Measurements from ENCODE around the gene STING1. TPM values are rescaled to one million over a fixed set of nuclear protein-coding genes. Genes with fewer than 3 reads are reported as not detected.
"Not testable (repeated sequence)": the region's sequence is repeated elsewhere in the genome, so short reads cannot be mapped to it uniquely, and the experiment has no call there.

The STING1 gene
- total and polyA plus RNA-seq, 2 experiments from 2014 or later, result 7.7 to 17.0 TPM

DNA sequence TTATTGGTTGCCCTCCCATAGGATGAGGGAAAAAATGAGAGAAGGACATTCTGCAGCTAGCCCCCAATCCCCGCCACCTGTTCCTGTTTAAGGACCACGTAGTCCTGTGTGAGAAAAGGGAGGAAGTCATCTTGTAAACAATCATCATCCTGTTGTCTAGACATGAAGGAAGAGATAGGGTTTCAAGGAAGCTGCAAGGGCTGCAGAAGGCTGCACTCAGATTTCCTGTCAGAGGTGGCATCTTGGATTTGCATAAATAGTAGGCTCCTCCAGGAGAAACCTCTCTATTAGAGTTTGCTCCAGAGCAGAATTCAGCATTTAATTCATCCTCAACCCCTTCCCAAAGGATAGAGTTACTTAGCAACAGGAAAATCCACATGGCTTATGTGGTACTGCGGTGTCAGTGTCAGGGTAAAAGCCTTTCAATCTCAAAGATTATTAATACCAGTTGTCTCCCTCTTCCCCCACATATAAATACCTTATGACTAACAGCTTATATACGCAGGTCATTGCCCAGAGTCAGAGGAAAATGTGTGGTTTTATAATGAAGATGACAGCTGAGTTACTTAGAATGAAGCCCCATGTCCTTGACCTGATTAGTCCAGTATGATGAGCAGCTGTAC is 38.6 kb downstream of the STING1 start:
- Histone ChIP-seq H3K9me2 (replicated peaks; ENCODE audit: insufficient read depth) (no peaks in the 10 kb centered on the region), H3K79me2 (no peaks in the 10 kb centered on the region), H3K27ac (peak overlapping the region; percentile 65), H3K4me1 (ENCODE audit: insufficient read depth) (peaks cover 5% of the 10 kb centered on the region), H3K4me3 (no peak overlapping the region), H4K20me1 (ENCODE audit: insufficient read depth, poor library complexity, severe bottlenecking) (no peaks in the 10 kb centered on the region), H2AFZ (no peak overlapping the region), H3K36me3 (replicated peaks; ENCODE audit: insufficient read depth, low read depth) (no peaks in the 10 kb centered on the region), H3K4me2 (no peak overlapping the region), H3K9me3 (ENCODE audit: low read depth) (no peaks in the 10 kb centered on the region), H3K27me3 (no peaks in the 10 kb centered on the region)
- no peak for DNase-seq (ENCODE audit: low spot score)
- 38% methylated on average over 4 of the region's 4 CpGs for WGBS (ENCODE audit: low lambda C conversion rate, missing lambda C conversion rate)
- TF ChIP-seq EZH2phosphoT487 (IDR thresholded peaks at IDR 0.05; ENCODE audit: low read depth, severe bottlenecking, unreplicated experiment), result no peak
- TF ChIP-seq EZH2 (IDR thresholded peaks at IDR 0.05; ENCODE audit: borderline replicate concordance), result no peak
- TF ChIP-seq, protein P1, sequence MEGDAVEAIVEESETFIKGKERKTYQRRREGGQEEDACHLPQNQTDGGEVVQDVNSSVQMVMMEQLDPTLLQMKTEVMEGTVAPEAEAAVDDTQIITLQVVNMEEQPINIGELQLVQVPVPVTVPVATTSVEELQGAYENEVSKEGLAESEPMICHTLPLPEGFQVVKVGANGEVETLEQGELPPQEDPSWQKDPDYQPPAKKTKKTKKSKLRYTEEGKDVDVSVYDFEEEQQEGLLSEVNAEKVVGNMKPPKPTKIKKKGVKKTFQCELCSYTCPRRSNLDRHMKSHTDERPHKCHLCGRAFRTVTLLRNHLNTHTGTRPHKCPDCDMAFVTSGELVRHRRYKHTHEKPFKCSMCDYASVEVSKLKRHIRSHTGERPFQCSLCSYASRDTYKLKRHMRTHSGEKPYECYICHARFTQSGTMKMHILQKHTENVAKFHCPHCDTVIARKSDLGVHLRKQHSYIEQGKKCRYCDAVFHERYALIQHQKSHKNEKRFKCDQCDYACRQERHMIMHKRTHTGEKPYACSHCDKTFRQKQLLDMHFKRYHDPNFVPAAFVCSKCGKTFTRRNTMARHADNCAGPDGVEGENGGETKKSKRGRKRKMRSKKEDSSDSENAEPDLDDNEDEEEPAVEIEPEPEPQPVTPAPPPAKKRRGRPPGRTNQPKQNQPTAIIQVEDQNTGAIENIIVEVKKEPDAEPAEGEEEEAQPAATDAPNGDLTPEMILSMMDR (IDR thresholded peaks at IDR 0.05; ENCODE audit: poor library complexity), result no peak

DNA sequence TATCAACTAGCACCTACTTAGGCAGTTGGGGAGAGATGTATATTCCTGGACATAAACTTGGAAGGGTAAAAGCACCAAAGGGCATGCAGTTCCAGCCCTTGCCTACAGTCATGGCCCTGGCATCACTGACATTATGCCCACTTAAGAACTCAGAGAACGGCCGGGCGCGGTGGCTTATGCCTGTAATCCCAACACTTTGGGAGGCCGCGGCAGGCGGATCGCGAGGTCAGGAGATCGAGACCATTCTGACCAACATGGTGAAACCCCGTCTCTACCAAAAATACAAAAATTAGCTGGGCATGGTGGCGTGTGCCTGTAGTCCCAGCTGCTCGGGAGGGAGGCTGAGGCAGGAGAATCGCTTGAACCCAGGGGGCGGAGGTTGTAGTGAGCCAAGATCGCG is 42.1 kb downstream of the STING1 start:
- not testable (repeated sequence) for H3K9me2 ChIP-seq (replicated peaks; ENCODE audit: insufficient read depth); DNase-seq (ENCODE audit: low spot score); H3K4me3 ChIP-seq; H3K27me3 ChIP-seq; H2AFZ ChIP-seq; H3K36me3 ChIP-seq (replicated peaks; ENCODE audit: insufficient read depth, low read depth); H3K9me3 ChIP-seq (ENCODE audit: low read depth); H3K4me2 ChIP-seq; H3K27ac ChIP-seq; H4K20me1 ChIP-seq (ENCODE audit: insufficient read depth, poor library complexity, severe bottlenecking); H3K79me2 ChIP-seq
- H3K4me1 ChIP-seq (ENCODE audit: insufficient read depth), result peaks cover 11% of the 10 kb centered on the region
- 97% methylated on average over 17 of the region's 17 CpGs for WGBS (ENCODE audit: low lambda C conversion rate, missing lambda C conversion rate)

DNA sequence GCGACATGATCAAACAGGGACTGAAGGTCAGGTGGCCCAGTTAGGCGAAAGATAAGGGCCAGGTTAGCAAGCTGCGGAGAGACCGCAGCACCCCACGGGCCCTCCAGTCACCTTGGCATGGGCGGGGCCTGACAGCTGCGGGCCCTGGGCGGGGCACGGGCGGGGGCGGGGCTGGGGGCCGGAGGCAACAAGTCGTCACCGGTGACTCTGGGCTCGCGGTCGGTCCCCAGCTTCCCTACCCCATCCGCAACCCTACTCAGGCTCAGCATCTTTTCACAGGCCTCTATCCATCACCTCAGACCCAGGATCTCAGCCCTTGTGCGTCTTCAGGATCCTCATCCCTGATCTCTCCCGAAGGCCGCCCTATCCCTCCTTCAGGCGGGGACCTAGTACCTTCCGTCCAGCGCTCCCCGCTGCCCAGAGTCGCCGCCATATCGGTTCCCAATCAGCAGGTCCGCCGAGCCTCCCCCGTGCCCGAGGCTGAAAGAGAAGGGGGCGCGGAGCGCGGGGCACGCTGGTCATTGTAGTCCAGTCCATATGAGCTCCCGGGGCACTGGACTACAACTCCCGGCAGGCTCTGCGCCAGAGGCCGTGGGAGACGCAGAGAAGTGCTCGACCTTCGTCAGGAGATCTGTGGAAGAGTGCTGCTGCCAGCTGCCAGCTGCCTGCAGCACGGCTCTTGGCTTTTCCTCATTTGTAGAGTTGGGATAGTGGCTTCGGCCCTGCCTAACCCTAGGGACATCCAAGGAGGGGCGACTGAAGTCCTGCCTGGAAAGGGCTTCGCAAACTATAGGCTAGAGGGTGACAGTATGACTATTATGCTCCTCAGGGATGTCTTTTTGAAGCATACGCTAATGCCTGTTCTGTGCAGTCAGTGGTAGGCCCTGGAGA is 43.3 kb downstream of the STING1 start, which contains the start of gene DNAJC18:
Gene DNAJC18, minus strand, starts transcription at position 513 of the 891 bp plus-strand sequence. Its CDS starts 80 bp downstream, at position 433.
- TF ChIP-seq EZH2phosphoT487 (IDR thresholded peaks at IDR 0.05; ENCODE audit: low read depth, severe bottlenecking, unreplicated experiment) (no peak), EZH2 (IDR thresholded peaks at IDR 0.05; ENCODE audit: borderline replicate concordance) (no peak)
- TF ChIP-seq, protein P1 (IDR thresholded peaks at IDR 0.05; ENCODE audit: poor library complexity), result no peak
- Histone ChIP-seq H3K4me2 (peak within 1 kb of the TSS; percentile 88), H3K27ac (peak within 1 kb of the TSS; percentile 98), H3K9me3 (ENCODE audit: low read depth) (no peaks in the 10 kb centered on the region), H3K79me2 (no peaks in the 10 kb centered on the region), H3K9me2 (replicated peaks; ENCODE audit: insufficient read depth) (no peaks in the 10 kb centered on the region), H3K4me1 (ENCODE audit: insufficient read depth) (peaks cover 11% of the 10 kb centered on the region), H2AFZ (peak within 1 kb of the TSS; percentile 97), H3K27me3 (no peaks in the 10 kb centered on the region), H3K36me3 (replicated peaks; ENCODE audit: insufficient read depth, low read depth) (no peaks in the 10 kb centered on the region), H3K4me3 (peak within 1 kb of the TSS; percentile 90), H4K20me1 (ENCODE audit: insufficient read depth, poor library complexity, severe bottlenecking) (no peaks in the 10 kb centered on the region)
- WGBS (ENCODE audit: low lambda C conversion rate, missing lambda C conversion rate), result 6% methylated on average over 39 of the region's 49 CpGs
- DNase-seq (ENCODE audit: low spot score), result peak; percentile 95

DNA sequence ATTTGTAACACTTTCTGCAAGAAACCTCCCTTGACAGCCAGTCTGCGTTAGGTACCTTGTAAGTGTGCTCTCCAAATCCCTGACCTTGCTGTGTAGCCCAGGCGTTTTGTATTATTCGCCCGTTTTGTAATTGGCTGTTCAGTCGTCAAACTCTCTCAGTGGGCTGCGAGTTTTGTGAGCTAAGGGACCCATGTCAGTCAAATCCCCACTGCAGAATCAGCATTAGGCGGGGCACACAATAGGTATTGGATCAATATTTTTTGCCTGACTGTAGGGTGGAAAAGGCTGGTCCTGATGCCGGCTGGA is 43.9 kb downstream of the STING1 start:
- H3K4me1 ChIP-seq (ENCODE audit: insufficient read depth), result peaks cover 8% of the 10 kb centered on the region
- peak overlapping the region; percentile 88 for H3K4me2 ChIP-seq
- H3K9me3 ChIP-seq (ENCODE audit: low read depth), result no peaks in the 10 kb centered on the region
- no peaks in the 10 kb centered on the region for H3K36me3 ChIP-seq (replicated peaks; ENCODE audit: insufficient read depth, low read depth)
- 32% methylated on average over 8 of the region's 8 CpGs for WGBS (ENCODE audit: low lambda C conversion rate, missing lambda C conversion rate)
- peak overlapping the region; percentile 98 for H3K27ac ChIP-seq
- no peaks in the 10 kb centered on the region for H3K9me2 ChIP-seq (replicated peaks; ENCODE audit: insufficient read depth)
- H4K20me1 ChIP-seq (ENCODE audit: insufficient read depth, poor library complexity, severe bottlenecking), result no peaks in the 10 kb centered on the region
- H3K27me3 ChIP-seq, result no peaks in the 10 kb centered on the region
- H3K4me3 ChIP-seq, result peak overlapping the region; percentile 90
- H2AFZ ChIP-seq, result peak overlapping the region; percentile 97
- no peaks in the 10 kb centered on the region for H3K79me2 ChIP-seq
- DNase-seq (ENCODE audit: low spot score), result no peak
- TF ChIP-seq EZH2 (IDR thresholded peaks at IDR 0.05; ENCODE audit: borderline replicate concordance) (no peak), EZH2phosphoT487 (IDR thresholded peaks at IDR 0.05; ENCODE audit: low read depth, severe bottlenecking, unreplicated experiment) (no peak)
- TF ChIP-seq, protein P1 (IDR thresholded peaks at IDR 0.05; ENCODE audit: poor library complexity), result no peak

Data from hepatocyte (in vitro differentiated cells).